Measurements from ENCODE around the gene ATP10B.

- TF ChIP-seq CBX3 (IDR thresholded peaks at IDR 0.05; ENCODE audit: borderline replicate concordance, low read depth) (no peak), ZSCAN29 (IDR thresholded peaks at IDR 0.05) (no peak), ZBTB33 (IDR thresholded peaks at IDR 0.05) (no peak)
Measured at GRCh38 chr5:160800375-160801275, 51.4 kb downstream of the ATP10B start.

All from GM12878 (cell line).